ENCODE results near the gene ZBTB40. TPM values are rescaled to one million over a fixed set of nuclear protein-coding genes. Genes with fewer than 3 reads are reported as not detected.

Gene ZBTB40
- total RNA-seq, 4 donors from 2014 or later, result 13.8 to 21.1 (median 18.4) TPM

GRCh38 chr1:22483121-22483520, 31.5 kb downstream of the ZBTB40 start:
- Histone ChIP-seq H3K4me1 (peaks cover 8 to 21% (median 9%) of the 10 kb centered on the region in 4 donors), H3K9me3 (peaks cover 0 to 3% (median 0%) of the 10 kb centered on the region in 4 donors), H3K27me3 (no peaks in the 10 kb centered on the region), H3K36me3 (no peaks in the 10 kb centered on the region), H3K4me3 (no peak overlapping the region), H3K27ac (replicated peaks in 1 of 4) (no peak overlapping the region)
- 93% methylated on average over 2 of the region's 2 CpGs for WGBS
- intact Hi-C loops (cut with DNase I), result no loop called here
- no peak for DNase-seq (ENCODE audit: extremely low spot score)
- TF ChIP-seq POLR2A (IDR thresholded peaks at IDR 0.05; ENCODE audit: low read depth) (no peak), EP300 (IDR thresholded peaks at IDR 0.05) (no peak), POLR2AphosphoS5 (IDR thresholded peaks at IDR 0.05) (no peak), CTCF (IDR thresholded peaks at IDR 0.05) (no peak)

DNA sequence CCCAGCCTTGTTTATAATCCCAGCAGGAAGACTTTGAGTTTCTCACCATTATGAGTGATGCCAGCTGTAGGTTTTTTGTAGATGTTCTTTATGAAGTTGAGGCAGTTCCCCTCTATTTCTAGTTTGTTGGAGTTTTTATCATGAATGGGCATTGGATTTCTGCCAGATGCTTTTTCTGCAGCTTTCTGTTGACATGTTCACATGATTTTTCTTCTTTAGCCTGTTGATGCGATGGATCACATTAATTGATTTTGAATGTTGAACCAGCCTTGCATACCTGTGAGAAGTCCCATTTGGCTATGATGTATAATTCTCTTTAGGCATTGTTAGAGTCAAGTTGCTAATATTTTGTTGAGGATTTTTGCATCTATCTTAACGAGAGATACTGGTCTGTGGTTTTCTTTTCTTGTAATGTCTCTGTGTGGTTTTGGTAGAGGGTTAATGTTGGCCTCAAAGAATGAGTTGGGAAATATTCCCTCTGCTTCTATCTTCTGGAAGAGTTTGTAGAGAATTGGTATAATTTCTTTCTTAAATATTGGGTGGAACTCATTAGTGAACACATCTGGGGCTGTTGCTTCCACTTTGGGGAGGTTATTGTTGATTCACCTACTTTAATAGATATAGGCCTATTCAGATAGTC, 33.2 kb downstream of the ZBTB40 start:
- no peak for TF ChIP-seq POLR2AphosphoS5 (IDR thresholded peaks at IDR 0.05)
- TF ChIP-seq CTCF (IDR thresholded peaks at IDR 0.05), result no peak
- TF ChIP-seq EP300 (IDR thresholded peaks at IDR 0.05), result no peak
- Histone ChIP-seq H3K9me3 (peaks cover 0 to 3% (median 0%) of the 10 kb centered on the region in 4 donors), H3K27me3 (no peaks in the 10 kb centered on the region), H3K4me3 (no peak overlapping the region), H3K36me3 (peaks cover 0 to 3% (median 1%) of the 10 kb centered on the region in 4 donors), H3K27ac (replicated peaks in 1 of 4) (no peak overlapping the region), H3K4me1 (peaks cover 8 to 21% (median 9%) of the 10 kb centered on the region in 4 donors)
- intact Hi-C loops (cut with DNase I), result no loop called here
- 90% methylated on average over 2 of the region's 2 CpGs for WGBS
- no peak for DNase-seq (ENCODE audit: extremely low spot score)

- DNase-seq (ENCODE audit: extremely low spot score), result no peak
- Histone ChIP-seq H3K4me3 (no peak overlapping the region), H3K9me3 (peaks cover 0 to 3% (median 0%) of the 10 kb centered on the region in 4 donors), H3K27ac (replicated peaks in 1 of 4) (no peak overlapping the region), H3K36me3 (peaks cover 0 to 9% (median 4%) of the 10 kb centered on the region in 4 donors), H3K27me3 (no peaks in the 10 kb centered on the region), H3K4me1 (peaks cover 8 to 21% (median 9%) of the 10 kb centered on the region in 4 donors)
- TF ChIP-seq EP300 (IDR thresholded peaks at IDR 0.05) (no peak), POLR2AphosphoS5 (IDR thresholded peaks at IDR 0.05) (no peak), POLR2A (IDR thresholded peaks at IDR 0.05; ENCODE audit: low read depth) (no peak), CTCF (IDR thresholded peaks at IDR 0.05) (no peak)
- 84% methylated on average over 3 of the region's 3 CpGs for WGBS
- intact Hi-C loops (cut with DNase I), result no loop called here
Measured at GRCh38 chr1:22485431-22485830, 33.8 kb downstream of the ZBTB40 start.

GRCh38 chr1:22487781-22488180, 36.1 kb downstream of the ZBTB40 start:
- H3K27me3 ChIP-seq, result no peaks in the 10 kb centered on the region
- intact Hi-C loops (cut with DNase I), result no loop called here
- no peak for TF ChIP-seq POLR2A (IDR thresholded peaks at IDR 0.05; ENCODE audit: low read depth)
- no peak for TF ChIP-seq POLR2AphosphoS5 (IDR thresholded peaks at IDR 0.05)
- TF ChIP-seq CTCF (IDR thresholded peaks at IDR 0.05), result no peak
- no peak for TF ChIP-seq EP300 (IDR thresholded peaks at IDR 0.05)
- no peak overlapping the region for H3K4me3 ChIP-seq
- H3K27ac ChIP-seq (replicated peaks in 1 of 4), result no peak overlapping the region
- WGBS, result 87% methylated on average over 5 of the region's 5 CpGs
- H3K4me1 ChIP-seq, result peaks cover 8 to 21% (median 9%) of the 10 kb centered on the region in 4 donors
- no peak for DNase-seq (ENCODE audit: extremely low spot score)
- peaks cover 0 to 3% (median 0%) of the 10 kb centered on the region in 4 donors for H3K9me3 ChIP-seq
- peaks cover 0 to 33% (median 16%) of the 10 kb centered on the region in 4 donors for H3K36me3 ChIP-seq

All from esophagus muscularis mucosa (tissue), 4 donors.